GM12872 (cell line): ENCODE measurements around the gene PHF12.

ENCODE experiments used
- CTCF ChIP-seq: IDR thresholded peaks from 3 replicates; pipeline ENCODE4 v1.5.1; 2011; ENCODE audit warnings: low read depth, mild to moderate bottlenecking, low read length, moderate library complexity; ENCODE audit not compliant: insufficient read depth

PHF12 gene

DNA sequence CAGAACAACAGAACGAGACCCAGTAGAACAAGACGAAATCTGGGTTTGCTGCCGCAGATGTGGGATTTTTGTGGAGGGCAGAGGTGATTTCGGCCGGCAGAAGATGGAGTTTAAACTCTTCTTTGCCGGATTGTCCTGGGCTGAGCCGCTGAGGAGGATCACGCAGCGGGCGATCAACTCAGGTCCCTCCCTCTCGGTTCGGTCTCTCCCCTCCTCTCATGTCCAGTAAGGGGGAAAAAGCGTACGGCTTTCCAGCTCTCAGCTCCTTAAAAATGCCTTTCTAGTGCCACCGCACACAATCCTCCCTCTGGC is 2.5 kb downstream of the PHF12 start:
- TF ChIP-seq CTCF = no peak

- no peak for TF ChIP-seq CTCF
Measured at GRCh38 chr17:28948342-28948741, 3.0 kb downstream of the PHF12 start.

- TF ChIP-seq CTCF = no peak
Measured at GRCh38 chr17:28947639-28948038, 3.7 kb downstream of the PHF12 start.

DNA sequence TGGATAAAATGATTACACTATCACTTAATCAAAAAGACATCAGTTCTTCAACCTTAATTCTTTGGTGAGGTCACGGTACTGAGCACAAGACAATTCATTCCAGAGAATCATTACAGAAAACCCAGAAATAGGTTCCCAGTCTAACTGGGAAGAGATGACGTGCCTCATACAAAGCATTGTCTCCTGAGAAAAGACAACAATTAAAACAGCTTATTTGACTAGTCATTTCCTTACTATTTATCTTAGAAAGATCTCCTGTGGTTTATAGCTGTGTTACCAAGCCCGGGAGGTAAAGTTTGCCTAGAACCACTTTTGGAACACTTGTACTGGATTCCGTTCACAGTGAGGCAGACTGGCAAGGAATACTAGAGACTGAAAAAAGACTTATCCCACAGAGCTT is 5.1 kb downstream of the PHF12 start:
- no peak for TF ChIP-seq CTCF

- no peak for TF ChIP-seq CTCF
Measured at GRCh38 chr17:28944862-28945741, 6.2 kb downstream of the PHF12 start.

- no peak for TF ChIP-seq CTCF
Measured at GRCh38 chr17:28944343-28944742, 7.0 kb downstream of the PHF12 start.

DNA sequence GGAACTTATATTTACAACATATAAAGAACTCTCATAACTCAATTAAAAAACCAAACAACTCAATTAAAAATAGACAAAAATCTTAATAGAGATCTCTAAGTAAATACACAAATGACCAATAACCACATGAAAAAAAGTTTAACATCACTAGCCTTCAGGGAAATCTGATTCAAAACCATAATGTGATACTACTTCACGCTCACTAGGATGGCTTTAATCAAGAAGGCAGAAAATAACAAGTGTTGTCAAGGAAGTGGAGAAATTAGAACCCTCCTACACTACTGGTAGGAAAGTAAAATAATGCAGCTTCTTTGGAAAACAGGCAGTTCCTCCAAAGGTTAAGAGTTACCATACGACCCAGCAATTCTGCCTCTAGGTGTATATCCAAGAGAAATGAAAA is 8.4 kb downstream of the PHF12 start:
- no peak for TF ChIP-seq CTCF
